ENCODE data around the gene SLC2A13.
"Not testable (repeated sequence)": the region's sequence is repeated elsewhere in the genome, so short reads cannot be mapped to it uniquely, and the experiment has no call there.

SLC2A13 gene

GRCh38 chr12:39763071-39763889 is 342.6 kb downstream of the SLC2A13 start:
- no peak for DNase-seq (ENCODE audit: low read depth, low spot score)

- DNase-seq (ENCODE audit: low read depth, low spot score): no peak
Observed at GRCh38 chr12:39755478-39755877, 350.4 kb downstream of the SLC2A13 start.

- no peak for DNase-seq (ENCODE audit: low read depth, low spot score)
Observed at GRCh38 chr12:39752482-39753137, 353.3 kb downstream of the SLC2A13 start.

GRCh38 chr12:39746151-39746550 is 359.7 kb downstream of the SLC2A13 start:
- DNase-seq (ENCODE audit: low read depth, low spot score): not testable (repeated sequence)

GRCh38 chr12:39743655-39744054 is 362.2 kb downstream of the SLC2A13 start:
- DNase-seq (ENCODE audit: low read depth, low spot score): no peak

- DNase-seq (ENCODE audit: low read depth, low spot score): no peak
Observed at GRCh38 chr12:39736406-39736805, 369.5 kb downstream of the SLC2A13 start.

GRCh38 chr12:39723831-39724230 is 382.1 kb downstream of the SLC2A13 start:
- DNase-seq (ENCODE audit: low read depth, low spot score): no peak

GRCh38 chr12:39722504-39722903 is 383.4 kb downstream of the SLC2A13 start:
- DNase-seq (ENCODE audit: low read depth, low spot score): no peak

GRCh38 chr12:39713552-39713951 is 392.3 kb downstream of the SLC2A13 start:
- no peak for DNase-seq (ENCODE audit: low read depth, low spot score)

- no peak for DNase-seq (ENCODE audit: low read depth, low spot score)
Observed at GRCh38 chr12:39712334-39712733, 393.5 kb downstream of the SLC2A13 start.

All from activated naive CD8-positive, alpha-beta T cell treated with anti-CD3 and anti-CD28 coated beads, Interleukin-2, amount 50 U/mL, for 16 hours (primary cell).